GM04503 (cell line): ENCODE data around the gene CCL22.
"Not testable (repeated sequence)": the region's sequence is repeated elsewhere in the genome, so short reads cannot be mapped to it uniquely, and the experiment has no call there.

ENCODE experiments used
- DNase-seq: peaks from one replicate; pipeline ENCODE4 v3.0.0-alpha.2; 2012; ENCODE audit warnings: low read depth

The CCL22 gene

DNA sequence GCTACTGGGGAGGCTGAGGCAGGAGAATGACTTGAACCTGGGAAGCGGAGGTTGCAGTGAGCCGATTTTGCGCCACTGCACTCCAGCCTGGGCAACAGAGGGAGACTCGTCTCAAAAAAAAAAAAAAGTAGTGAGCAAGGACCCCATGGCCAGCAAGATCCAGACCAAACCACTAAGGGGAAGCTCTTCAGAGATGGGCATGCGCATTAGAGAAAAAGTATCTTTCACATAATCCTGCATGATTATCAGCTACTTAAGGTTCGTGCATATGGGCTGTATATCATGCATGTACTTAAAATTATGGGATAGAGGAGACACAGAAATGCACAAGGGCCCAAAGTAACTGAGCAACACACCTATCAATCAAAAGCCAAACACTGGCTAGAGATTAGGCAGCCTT, 10.7 kb upstream of the CCL22 start:
- DNase-seq, result no peak

- DNase-seq, result no peak
Observed at GRCh38 chr16:57348327-57348726, 10.3 kb upstream of the CCL22 start.

DNA sequence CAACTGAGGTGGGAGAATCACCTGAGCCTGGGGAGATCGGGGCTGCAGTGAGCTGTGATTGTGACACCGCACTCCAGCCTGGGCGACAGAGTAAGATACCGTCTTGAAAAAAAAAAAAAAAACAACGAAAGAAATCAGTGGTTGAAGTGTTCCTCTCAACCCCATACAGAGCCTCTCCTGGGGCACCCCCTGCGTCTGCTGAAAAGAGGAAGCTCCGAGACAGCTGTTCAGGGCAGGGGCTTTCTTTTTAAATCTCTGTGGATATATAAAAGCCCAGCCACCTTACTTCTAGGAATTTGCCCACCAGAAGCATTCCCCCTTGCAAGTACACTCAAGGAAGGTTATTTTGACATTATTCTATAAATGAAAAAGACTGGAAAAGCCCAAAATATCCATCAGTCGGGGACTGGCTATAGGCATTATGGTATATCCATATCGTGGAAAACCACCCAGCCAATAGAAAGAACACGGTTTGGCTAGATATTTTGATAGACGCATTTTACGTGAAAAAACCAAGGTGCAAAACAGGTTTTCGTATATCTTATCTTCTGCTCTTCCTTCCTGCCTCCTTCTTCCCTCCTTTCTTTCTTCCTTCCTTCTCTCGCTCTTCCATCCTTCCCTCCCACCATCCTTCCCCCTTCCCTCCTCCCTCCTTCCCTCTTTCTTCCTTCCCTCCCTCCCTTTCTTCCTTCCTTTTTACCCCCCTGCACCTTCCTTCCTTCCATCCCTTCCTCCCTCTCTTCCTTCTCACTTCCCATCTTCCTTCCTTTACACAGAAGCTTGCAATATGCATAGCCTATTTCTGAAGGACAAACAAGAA, 9.2 kb upstream of the CCL22 start:
- no peak for DNase-seq

DNA sequence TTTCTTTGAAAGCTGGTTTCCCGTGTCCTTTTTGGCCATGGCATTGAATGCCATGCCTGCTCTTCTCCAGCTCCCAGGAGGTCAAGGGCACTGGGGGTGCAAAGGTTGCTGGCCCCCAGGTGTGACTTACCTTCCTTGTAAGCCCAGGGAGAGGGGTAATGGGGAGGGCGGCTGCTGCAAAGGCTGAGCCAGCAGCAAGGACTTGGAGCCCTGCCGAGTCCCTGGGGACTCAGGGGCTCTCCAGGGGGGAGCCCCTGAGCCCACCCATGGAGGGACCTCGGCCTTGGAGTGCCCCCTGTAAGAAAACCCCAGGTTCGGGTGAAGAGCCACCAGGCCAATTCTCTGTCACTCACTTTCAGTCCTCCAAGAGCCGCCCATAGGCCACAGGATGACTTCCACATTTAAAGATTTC, 5.9 kb upstream of the CCL22 start:
- DNase-seq, result no peak

DNA sequence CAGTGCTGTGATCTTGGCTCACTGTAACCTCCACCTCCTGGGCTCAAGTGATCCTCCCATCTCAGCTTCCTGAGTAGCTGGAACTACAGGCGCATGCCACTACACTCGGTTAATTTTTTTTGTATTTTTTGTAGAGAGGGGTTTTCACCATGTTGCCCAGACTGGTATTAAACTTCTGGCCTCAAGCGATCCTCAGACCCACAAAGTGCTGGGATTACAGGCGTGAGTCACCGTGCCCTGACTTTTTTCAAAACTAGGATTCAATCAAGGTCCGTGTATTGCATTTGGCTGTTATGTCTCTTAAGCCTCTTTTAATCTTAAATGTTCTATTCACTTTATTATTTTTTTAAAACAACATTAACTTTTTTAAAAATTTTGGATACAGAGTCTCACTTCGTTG, 4.3 kb upstream of the CCL22 start:
- DNase-seq, result no peak

DNA sequence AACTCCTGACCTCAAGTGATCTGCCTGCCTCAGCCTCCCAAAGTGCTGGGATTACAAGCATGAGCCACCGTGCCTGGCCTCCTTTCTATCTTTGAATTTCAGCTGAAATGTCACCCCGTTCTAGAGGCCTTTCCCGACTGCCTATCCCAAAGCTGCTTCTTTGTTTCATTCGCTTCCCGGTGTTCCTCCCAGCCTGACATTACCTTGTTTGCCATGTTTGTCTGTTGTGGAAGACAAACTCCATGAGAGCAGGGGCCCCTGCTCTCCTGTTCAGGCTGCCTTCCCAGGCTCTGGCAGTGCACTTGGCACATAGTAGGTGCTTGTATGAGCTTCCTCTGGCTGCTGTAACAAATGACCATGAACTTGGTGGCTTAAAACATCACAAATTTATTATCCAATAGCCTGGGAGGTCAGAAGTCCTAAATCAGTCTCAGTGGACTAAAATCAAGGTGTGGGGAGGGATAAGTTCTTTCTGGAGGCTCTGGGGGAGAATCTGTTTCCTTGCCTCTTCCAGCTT, 2.6 kb upstream of the CCL22 start:
- DNase-seq, result no peak

DNA sequence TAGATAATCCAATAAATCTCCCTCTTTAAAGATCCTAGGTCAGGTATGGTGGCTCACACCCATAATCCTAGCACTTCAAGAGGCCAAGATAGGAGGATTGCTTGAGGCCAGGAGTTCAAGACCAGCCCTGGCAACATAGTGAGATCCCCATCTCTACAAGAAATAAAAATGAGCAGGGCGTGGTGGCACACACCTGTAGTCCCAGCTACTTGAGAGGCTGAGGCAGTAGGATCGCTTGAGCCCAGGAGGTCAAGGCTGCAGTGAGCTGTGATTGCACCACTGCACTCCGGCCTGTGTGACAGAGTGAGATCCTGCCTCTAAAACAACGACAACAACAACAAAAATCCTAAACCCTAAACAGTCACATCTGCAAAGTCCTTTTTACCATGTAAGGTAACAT, 2.0 kb upstream of the CCL22 start:
- DNase-seq, result no peak

GRCh38 chr16:57357330-57358085, 1.1 kb upstream of the CCL22 start:
- DNase-seq, result no peak

DNA sequence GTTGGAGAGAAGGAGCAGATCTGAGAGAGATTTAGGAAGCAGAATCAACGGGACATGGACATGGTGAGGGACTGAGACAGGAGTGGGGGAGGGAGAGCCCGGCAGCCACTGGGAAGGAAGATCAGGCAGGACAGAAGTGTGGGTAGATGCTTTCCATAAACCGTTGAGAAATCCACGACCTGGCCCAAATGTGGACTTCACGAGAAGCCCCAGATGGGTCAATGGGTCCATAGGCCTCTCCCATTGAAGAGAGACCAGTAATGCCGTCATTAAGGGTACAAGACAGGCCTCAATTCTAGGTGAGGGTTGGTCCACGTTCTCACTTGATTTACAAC, 530 bp upstream of the CCL22 start:
- DNase-seq, result no peak

- DNase-seq, result no peak
Observed at GRCh38 chr16:57360321-57360935, 1.8 kb downstream of the CCL22 start.

DNA sequence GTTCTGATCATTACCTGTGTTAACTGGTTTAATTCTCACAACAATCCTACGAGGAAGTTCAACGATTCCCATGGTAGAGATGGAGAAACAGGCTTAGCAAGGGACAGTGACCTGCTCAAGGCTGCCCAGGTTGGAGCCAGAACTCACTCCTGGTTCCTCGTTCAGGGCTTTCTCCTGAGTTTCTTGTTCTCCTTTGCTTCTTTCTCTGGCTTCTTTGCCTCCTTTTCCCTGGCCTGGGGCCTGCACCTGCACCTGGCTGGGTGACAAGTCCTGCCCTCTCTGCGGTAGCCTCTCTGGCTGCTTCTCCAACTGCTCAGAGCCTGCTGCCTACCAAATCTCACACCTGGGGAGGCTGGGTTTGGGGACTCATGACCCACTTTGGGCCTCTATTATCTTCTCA, 2.8 kb downstream of the CCL22 start:
- no peak for DNase-seq

DNA sequence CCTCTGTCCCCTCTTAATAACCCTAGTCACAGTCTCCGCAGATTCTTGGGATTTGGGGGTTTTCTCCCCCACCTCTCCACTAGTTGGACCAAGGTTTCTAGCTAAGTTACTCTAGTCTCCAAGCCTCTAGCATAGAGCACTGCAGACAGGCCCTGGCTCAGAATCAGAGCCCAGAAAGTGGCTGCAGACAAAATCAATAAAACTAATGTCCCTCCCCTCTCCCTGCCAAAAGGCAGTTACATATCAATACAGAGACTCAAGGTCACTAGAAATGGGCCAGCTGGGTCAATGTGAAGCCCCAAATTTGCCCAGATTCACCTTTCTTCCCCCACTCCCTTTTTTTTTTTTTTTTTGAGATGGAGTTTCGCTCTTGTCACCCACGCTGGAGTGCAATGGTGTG, 5.6 kb downstream of the CCL22 start:
- no peak for DNase-seq

- no peak for DNase-seq
Observed at GRCh38 chr16:57366544-57367040, 8.0 kb downstream of the CCL22 start.

DNA sequence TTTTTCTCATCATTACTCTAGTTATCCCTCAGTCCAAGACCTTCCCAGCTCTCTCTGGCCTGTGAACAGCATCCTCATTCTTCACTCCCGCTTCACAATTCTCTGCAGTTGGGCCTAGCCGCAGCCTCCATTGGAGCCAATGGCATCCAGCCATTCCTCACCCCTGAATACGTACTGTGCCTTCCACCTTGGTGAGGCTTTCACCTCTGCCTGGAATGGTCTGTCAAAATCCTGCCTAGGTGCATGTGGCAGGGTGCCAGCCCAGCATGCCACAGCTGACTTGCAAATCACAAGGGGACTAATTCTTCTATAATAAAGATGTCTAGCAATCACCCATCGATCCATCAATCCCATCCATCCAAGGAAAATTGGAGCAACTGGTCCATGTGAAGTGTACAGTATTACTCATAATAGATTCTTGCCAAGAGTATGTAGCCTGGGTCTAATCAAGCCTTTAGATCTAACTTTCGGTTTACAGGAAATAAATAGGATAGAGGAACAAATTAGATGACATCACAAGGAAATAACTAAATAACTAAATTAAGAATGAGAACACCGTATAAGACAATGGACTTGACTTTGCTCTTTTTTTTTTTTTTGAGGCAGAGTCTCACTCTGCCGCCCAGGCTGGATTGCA, 8.7 kb downstream of the CCL22 start:
- DNase-seq, result no peak

DNA sequence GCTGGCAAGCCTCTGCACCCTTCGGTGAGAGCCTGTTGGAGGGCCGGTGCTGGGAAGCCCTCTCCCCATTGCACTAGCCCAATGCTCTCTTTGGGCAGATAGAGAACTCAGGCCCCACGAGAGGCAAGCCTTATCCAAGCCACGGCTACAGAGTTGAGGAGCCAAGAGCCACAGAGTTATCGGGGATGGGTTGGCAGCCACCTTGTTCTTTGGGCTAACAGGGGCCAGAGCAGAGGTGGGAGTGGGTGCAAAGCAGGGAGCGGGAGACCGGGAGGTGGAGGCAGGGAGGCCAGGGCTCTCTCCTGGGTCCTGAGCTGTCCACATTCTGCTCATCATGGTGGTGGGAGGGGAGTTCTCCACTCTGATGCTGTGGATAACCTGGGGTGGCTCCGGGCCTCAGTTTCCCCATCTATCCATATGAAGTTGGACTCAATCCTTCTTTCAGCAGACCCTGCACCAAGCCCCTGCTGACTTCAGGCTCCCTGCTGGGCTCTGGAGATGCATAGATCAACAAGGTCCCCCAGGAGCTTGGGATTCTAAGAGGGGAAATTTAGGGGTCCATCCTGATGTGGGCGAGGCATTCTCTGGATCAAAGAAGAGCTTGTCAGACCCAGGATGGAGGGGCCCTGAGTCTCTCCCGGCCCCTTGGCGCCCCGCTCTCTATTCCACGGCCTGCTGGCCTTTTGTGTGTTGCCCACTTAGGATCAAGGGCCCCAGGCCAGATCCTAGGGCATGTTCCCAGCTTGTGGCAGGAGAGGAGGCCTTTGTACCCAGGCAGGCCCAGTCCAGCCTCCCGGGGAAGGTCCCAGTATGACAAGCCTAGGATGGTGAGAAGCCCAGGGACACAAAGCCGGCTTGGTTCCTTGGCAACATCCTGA, 13.2 kb downstream of the CCL22 start:
- peak; percentile 16 for DNase-seq

GRCh38 chr16:57372372-57373116, 14.0 kb downstream of the CCL22 start, which contains the start of gene CX3CL1:
Gene CX3CL1, plus strand, starts transcription at chr16:57372490. Its CDS starts 79 bp downstream, at chr16:57372569.
- no peak for DNase-seq

- no peak for DNase-seq
Observed at GRCh38 chr16:57373117-57373947, 14.7 kb downstream of the CCL22 start.

GRCh38 chr16:57374067-57374534, 15.5 kb downstream of the CCL22 start:
- DNase-seq, result no peak

GRCh38 chr16:57374925-57375465, 16.4 kb downstream of the CCL22 start:
- DNase-seq, result not testable (repeated sequence)
